Suprapubic skin (tissue), 4 donors: ENCODE measurements around the gene DPYSL5.

Experiments used
- CTCF ChIP-seq, 2 donors: fragments of 200-600 bp in 1 of 2; fragments of 450-650 bp in 1 of 2; sonication (generic) in 1 of 2; IDR thresholded peaks; one replicate each; pipeline ENCODE4 v1.5.1; 2016 to 2019; ENCODE audit warnings: antibody characterized with exemption in 2 of 2, mild to moderate bottlenecking in 1 of 2, moderate library complexity in 1 of 2
- POLR2A ChIP-seq, 2 donors: fragments of 450-650 bp; IDR thresholded peaks; one replicate each; pipeline ENCODE4 v1.6.1; 2017; ENCODE audit warnings: antibody characterized with exemption in 2 of 2, mild to moderate bottlenecking in 2 of 2, moderate library complexity in 2 of 2
- POLR2AphosphoS5 ChIP-seq, 3 donors: sonication (generic); formaldehyde crosslinking; IDR thresholded peaks; one replicate each; pipeline ENCODE4 v1.6.1; 2017; ENCODE audit warnings: antibody characterized with exemption in 3 of 3

- TF ChIP-seq POLR2AphosphoS5 (IDR thresholded peaks at IDR 0.05) (no peak), CTCF (IDR thresholded peaks at IDR 0.05) (no peak), POLR2A (IDR thresholded peaks at IDR 0.05) (no peak)
Measured at GRCh38 chr2:26801796-26802195, 46.1 kb upstream of the DPYSL5 start.
